Measurements from ENCODE around the gene SSR4. TPM values are rescaled to one million over a fixed set of nuclear protein-coding genes. Genes with fewer than 3 reads are reported as not detected.

Gene SSR4
- total RNA-seq, 2 experiments from 2014 or later = 171 to 173 TPM

DNA sequence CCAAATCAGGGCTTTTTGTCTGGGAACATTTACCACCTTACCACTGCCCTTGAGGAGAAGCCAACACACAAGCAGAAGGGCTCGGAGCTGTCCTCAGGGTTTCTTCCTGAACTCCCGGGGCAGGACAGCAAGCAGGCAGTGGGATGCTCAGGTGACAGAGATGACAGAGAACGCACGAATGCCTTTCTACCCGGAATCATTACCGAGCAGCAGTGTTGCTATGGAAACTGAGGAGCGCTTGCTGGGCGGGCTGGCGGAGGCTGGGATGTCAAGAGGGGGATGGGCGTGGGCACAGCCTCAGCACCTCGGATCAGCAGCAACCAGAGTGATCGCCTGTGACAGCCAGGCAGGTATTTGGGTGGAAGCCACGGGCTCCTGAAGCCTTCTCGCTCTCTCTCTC lies 17.8 kb downstream of the SSR4 start:
- H3K9me3 Mint-ChIP-seq = no peaks in the 10 kb centered on the region
- H3K36me3 Mint-ChIP-seq (ENCODE audit: low read depth) = no peaks in the 10 kb centered on the region
- no peak overlapping the region for H3K27ac Mint-ChIP-seq
- intact Hi-C loops (cut with DNase I, micrococcal nuclease) = no loop called here
- H3K27me3 Mint-ChIP-seq = no peaks in the 10 kb centered on the region
- H3K27ac ChIP-seq (ENCODE audit: low read depth in 1 of 2, low read length in 2 of 2) = no peak overlapping the region
- H3K9me3 ChIP-seq (ENCODE audit: control insufficient read depth in 1 of 2, insufficient read depth in 1 of 2, low read length in 2 of 2) = no peaks in the 10 kb centered on the region
- DNase-seq (no peak), ATAC-seq (ENCODE audit: poor library complexity) (no peak)
- CTCF ChIA-PET = no interaction called here
- POLR2A ChIA-PET = no interaction called here
- TF ChIP-seq, protein P1, sequence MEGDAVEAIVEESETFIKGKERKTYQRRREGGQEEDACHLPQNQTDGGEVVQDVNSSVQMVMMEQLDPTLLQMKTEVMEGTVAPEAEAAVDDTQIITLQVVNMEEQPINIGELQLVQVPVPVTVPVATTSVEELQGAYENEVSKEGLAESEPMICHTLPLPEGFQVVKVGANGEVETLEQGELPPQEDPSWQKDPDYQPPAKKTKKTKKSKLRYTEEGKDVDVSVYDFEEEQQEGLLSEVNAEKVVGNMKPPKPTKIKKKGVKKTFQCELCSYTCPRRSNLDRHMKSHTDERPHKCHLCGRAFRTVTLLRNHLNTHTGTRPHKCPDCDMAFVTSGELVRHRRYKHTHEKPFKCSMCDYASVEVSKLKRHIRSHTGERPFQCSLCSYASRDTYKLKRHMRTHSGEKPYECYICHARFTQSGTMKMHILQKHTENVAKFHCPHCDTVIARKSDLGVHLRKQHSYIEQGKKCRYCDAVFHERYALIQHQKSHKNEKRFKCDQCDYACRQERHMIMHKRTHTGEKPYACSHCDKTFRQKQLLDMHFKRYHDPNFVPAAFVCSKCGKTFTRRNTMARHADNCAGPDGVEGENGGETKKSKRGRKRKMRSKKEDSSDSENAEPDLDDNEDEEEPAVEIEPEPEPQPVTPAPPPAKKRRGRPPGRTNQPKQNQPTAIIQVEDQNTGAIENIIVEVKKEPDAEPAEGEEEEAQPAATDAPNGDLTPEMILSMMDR (IDR thresholded peaks at IDR 0.05) = no peak
- H3K27me3 ChIP-seq (ENCODE audit: control insufficient read depth in 1 of 2, insufficient read depth in 2 of 2, low read length in 2 of 2) = no peaks in the 10 kb centered on the region
- H3K4me3 ChIP-seq (ENCODE audit: low read length) = no peak overlapping the region
- H3K4me3 Mint-ChIP-seq = no peak overlapping the region
- H3K4me1 ChIP-seq (ENCODE audit: insufficient read depth, low read length) = peaks cover 18% of the 10 kb centered on the region
- H3K4me1 Mint-ChIP-seq (ENCODE audit: low read depth) = peaks cover 23% of the 10 kb centered on the region
- no peaks in the 10 kb centered on the region for H3K36me3 ChIP-seq (ENCODE audit: insufficient read depth, low read length)

GRCh38 chrX:153813161-153813560 lies 18.7 kb downstream of the SSR4 start:
- DNase-seq = no peak
- no peak overlapping the region for H3K27ac ChIP-seq (ENCODE audit: low read depth in 1 of 2, low read length in 2 of 2)
- Mint-ChIP-seq H3K36me3 (ENCODE audit: low read depth) (no peaks in the 10 kb centered on the region), H3K27ac (no peak overlapping the region), H3K27me3 (no peaks in the 10 kb centered on the region), H3K9me3 (no peaks in the 10 kb centered on the region), H3K4me3 (no peak overlapping the region), H3K4me1 (ENCODE audit: low read depth) (peaks cover 27% of the 10 kb centered on the region)
- TF ChIP-seq, protein P1 (IDR thresholded peaks at IDR 0.05) = no peak
- CTCF ChIA-PET = no interaction called here
- no peaks in the 10 kb centered on the region for H3K27me3 ChIP-seq (ENCODE audit: control insufficient read depth in 1 of 2, insufficient read depth in 2 of 2, low read length in 2 of 2)
- POLR2A ChIA-PET = no interaction called here
- no peaks in the 10 kb centered on the region for H3K36me3 ChIP-seq (ENCODE audit: insufficient read depth, low read length)
- H3K4me3 ChIP-seq (ENCODE audit: low read length) = no peak overlapping the region
- H3K9me3 ChIP-seq (ENCODE audit: control insufficient read depth in 1 of 2, insufficient read depth in 1 of 2, low read length in 2 of 2) = no peaks in the 10 kb centered on the region
- H3K4me1 ChIP-seq (ENCODE audit: insufficient read depth, low read length) = peaks cover 28% of the 10 kb centered on the region
- intact Hi-C loops (cut with DNase I, micrococcal nuclease) = no loop called here
- ATAC-seq (ENCODE audit: poor library complexity) = no peak

DNA sequence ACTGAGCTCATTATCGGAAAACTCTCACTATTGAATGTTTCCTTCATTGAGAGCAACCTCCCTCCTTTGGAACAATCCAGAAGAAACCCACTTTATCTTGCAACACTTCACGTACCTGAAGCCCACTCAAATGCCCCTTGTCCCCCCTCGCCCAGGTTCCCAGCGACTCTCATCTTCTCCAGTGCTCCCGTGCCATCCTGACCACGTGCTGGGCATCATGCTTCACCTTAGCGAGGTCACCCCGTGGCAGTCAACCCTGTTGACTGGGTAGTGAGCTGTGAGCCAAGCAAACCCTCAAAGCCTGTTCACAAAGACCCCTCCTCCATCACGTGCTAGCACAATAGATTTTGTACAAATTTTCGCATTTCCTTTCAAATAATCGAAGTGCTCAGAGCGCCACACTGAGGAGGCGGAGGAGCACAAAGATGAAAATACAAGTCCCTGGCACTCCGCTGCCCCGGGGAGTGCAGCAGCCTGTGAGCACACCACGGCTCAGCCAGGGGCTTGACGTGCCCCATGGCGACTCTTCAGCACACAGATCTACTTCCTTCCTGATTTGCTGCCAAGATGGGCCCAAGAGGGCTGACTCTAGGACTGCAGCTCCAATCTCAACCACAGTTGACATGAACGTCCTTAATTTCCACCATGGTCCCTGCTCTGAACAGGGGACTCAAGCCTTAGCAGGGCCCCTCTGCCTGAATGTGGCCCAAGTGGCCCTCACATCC lies 20.3 kb downstream of the SSR4 start:
- TF ChIP-seq, protein P1 (IDR thresholded peaks at IDR 0.05) = no peak
- intact Hi-C loops (cut with DNase I, micrococcal nuclease) = loop anchor here in 1 of 2 experiments (5.0 kb wide), 1 partner anchor 83 kb away; no protein-coding TSS in a partner anchor
- Histone ChIP-seq H3K4me3 (ENCODE audit: low read length) (no peak overlapping the region), H3K27ac (ENCODE audit: low read depth in 1 of 2, low read length in 2 of 2) (no peak overlapping the region), H3K36me3 (ENCODE audit: insufficient read depth, low read length) (no peaks in the 10 kb centered on the region), H3K27me3 (ENCODE audit: control insufficient read depth in 1 of 2, insufficient read depth in 2 of 2, low read length in 2 of 2) (no peaks in the 10 kb centered on the region), H3K9me3 (ENCODE audit: control insufficient read depth in 1 of 2, insufficient read depth in 1 of 2, low read length in 2 of 2) (no peaks in the 10 kb centered on the region), H3K4me1 (ENCODE audit: insufficient read depth, low read length) (peaks cover 43% of the 10 kb centered on the region)
- H3K4me1 Mint-ChIP-seq (ENCODE audit: low read depth) = peaks cover 27% of the 10 kb centered on the region
- POLR2A ChIA-PET = no interaction called here
- H3K27ac Mint-ChIP-seq = no peak overlapping the region
- ATAC-seq (ENCODE audit: poor library complexity) = no peak
- CTCF ChIA-PET = no interaction called here
- no peak overlapping the region for H3K4me3 Mint-ChIP-seq
- no peak for DNase-seq
- H3K27me3 Mint-ChIP-seq = no peaks in the 10 kb centered on the region
- H3K9me3 Mint-ChIP-seq = no peaks in the 10 kb centered on the region
- H3K36me3 Mint-ChIP-seq (ENCODE audit: low read depth) = no peaks in the 10 kb centered on the region
